ENCODE measurements around the gene KCNJ9. TPM values are rescaled to one million over a fixed set of nuclear protein-coding genes. Genes with fewer than 3 reads are reported as not detected.
A peak's percentile ranks its signal among the peaks of the same experiment; 100 is the strongest.

The KCNJ9 gene
- total and polyA plus RNA-seq, 10 of the 15 experiments (the other 5 are each of a cell fraction or from before 2014, with no cell fraction given), result 0.12 TPM; not detected in 9

DNA sequence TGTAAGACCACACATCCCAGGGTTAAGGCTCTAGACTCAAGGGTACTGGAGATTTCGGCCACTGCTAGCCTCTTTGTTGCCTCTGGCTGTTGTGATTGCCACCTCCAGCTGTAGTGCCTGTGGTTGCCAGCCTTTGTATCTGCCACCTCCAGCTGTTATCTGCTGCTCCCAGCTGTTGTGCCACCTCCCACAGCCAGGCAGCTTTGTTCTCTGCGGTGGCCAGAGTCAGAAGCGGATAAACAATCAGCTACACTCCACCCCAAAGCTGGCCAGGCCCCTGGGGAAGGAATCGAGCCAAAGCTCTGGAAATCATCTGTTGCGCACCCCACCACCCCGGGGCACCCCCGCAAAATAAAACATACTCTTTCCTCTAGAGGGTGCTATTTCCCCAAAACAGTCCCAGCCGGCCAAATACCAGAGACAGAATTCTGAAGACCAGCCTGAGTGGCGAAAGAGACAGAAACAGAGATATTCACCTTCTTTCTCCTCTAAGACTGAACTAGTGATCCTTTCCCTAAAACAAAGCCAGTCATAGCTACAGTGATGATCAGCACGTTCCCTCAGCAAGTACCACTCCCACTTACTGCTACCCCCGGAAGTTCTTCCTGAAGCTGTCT lies 34.7 kb upstream of the KCNJ9 start (continued):
- peak in 1 of 2 experiments; percentile 61; a peak in 1 of 3 replicates for TF ChIP-seq EGR1 (IDR thresholded peaks at IDR 0.05; ENCODE audit: borderline replicate concordance in 1 of 2, low read depth in 2 of 2, low read length in 2 of 2)

DNA sequence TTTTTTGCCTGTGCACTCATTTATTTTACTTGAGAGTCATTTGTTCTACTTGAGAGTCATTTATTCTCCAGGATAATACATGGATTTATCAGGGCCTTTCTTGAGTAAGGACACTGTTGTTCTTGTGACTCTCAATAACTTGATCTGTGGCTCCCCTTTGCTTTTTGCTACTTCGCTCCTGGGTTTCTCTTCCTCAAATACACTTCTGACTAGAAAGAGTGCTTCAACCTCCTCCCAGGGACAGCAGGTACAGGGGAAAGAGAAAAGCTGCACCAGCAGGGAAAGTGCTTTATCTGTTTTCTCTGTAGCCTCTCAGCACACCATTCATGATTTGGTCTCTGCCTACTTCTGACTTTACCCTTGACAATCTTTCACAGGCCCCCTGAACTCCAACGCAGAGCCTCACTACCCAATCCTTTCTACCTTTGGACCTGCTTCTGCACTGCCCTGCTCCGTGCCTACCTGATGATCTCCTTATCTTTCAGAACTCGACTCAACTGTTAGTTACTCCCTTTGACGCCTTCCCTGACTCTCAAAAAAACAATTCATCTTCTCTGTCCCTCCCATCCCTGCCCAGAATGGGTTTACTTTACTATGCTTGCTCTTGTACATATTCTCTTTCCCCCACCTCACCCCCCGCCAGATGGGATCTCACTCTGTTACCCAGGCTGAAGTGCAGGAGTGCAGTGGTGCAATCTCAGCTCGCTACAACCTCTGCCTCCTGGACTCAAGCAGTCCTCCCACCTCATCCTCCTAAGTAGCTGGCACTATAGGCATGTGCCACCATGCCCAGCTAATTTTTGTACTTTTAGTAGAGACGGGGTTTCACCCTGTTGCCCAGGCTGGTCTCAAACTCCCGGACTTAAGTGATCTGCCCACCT lies 34.0 kb upstream of the KCNJ9 start:
- CTCF ChIA-PET, result interaction anchor here (0.6 to 49.8 kb wide), 21 partner anchors 7 to 1037 kb away, joined by 3 to 1035 read pairs (median 13); partner anchors contain the start of genes IGSF8, KCNJ10, KCNJ9 and PIGM
- 42% methylated on average over 9 of the region's 9 CpGs for WGBS (ENCODE audit: insufficient coverage, insufficient replicate concordance, low lambda C conversion rate, missing lambda C conversion rate)
- DNase-seq (ENCODE audit: low read depth, low spot score), result no peak
- Histone ChIP-seq H3K4me2 (ENCODE audit: control insufficient read depth, insufficient read depth) (peak overlapping the region; percentile 53), H3K79me2 (ENCODE audit: control insufficient read depth, insufficient read depth, low read length) (no peaks in the 10 kb centered on the region), H3K4me1 (ENCODE audit: control insufficient read depth, insufficient read depth, low read length) (peaks cover 11% of the 10 kb centered on the region), H3K9ac (ENCODE audit: control insufficient read depth, insufficient read depth, low read length) (no peak overlapping the region), H3K9me3 (replicated peaks; ENCODE audit: control insufficient read depth, insufficient read depth, low read length) (no peaks in the 10 kb centered on the region), H3K27ac (ENCODE audit: control insufficient read depth, insufficient read depth) (no peak overlapping the region), H3K4me3 (0 out of 2 replicates have a peak overlapping the region, but pooled peaks have one; percentile 16), H2AFZ (ENCODE audit: control insufficient read depth, low read depth, low read length) (peak overlapping the region; percentile 79), H3K27me3 (replicated peaks in 1 of 2; ENCODE audit: control insufficient read depth in 2 of 2, insufficient read depth in 2 of 2, low read length in 1 of 2) (peaks cover 1 to 2% of the 10 kb centered on the region in 2 experiments; a peak in 3 of 4 replicates), H3K36me3 (ENCODE audit: control insufficient read depth in 2 of 2, insufficient read depth in 2 of 2, low read length in 1 of 2) (no peaks in the 10 kb centered on the region), H4K20me1 (ENCODE audit: control insufficient read depth, insufficient read depth) (no peaks in the 10 kb centered on the region)
- ATAC-seq, result peak; percentile 77
- BruUV-seq (replicated peaks), result no TSS peak
- intact Hi-C loops (cut with micrococcal nuclease; ENCODE audit: unreplicated experiment) (loop anchor here (2.0 kb wide), 1 partner anchor 37 kb away; no protein-coding TSS in a partner anchor), in situ Hi-C loops (cut with MboI) (no loop called here)
- RAD21 ChIA-PET (ENCODE audit: unreplicated experiment), result interaction anchor here (0.9 to 3.0 kb wide), 15 partner anchors 10 to 205 kb away, joined by 3 to 50 read pairs (median 3); partner anchors contain the start of gene KCNJ9
- SMC1A ChIA-PET (ENCODE audit: uncharacterized antibody, unreplicated experiment), result interaction anchor here (1.3 to 6.5 kb wide), 11 partner anchors 10 to 329 kb away, joined by 3 to 89 read pairs (median 7); partner anchors contain the start of gene KCNJ9
- TF ChIP-seq SPI1 (IDR thresholded peaks at IDR 0.05; ENCODE audit: borderline replicate concordance, insufficient read depth, low read depth, low read length), result peak; percentile 56; the same call in 1 of the 2 replicates
- no peak for TF ChIP-seq STAT3 (IDR thresholded peaks at IDR 0.05; ENCODE audit: low read depth, low read length)
- TF ChIP-seq, protein P1, sequence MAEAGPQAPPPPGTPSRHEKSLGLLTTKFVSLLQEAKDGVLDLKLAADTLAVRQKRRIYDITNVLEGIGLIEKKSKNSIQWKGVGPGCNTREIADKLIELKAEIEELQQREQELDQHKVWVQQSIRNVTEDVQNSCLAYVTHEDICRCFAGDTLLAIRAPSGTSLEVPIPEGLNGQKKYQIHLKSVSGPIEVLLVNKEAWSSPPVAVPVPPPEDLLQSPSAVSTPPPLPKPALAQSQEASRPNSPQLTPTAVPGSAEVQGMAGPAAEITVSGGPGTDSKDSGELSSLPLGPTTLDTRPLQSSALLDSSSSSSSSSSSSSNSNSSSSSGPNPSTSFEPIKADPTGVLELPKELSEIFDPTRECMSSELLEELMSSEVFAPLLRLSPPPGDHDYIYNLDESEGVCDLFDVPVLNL (IDR thresholded peaks at IDR 0.05; ENCODE audit: low read depth, low read length), result no peak
- no peak for TF ChIP-seq ZNF622 (IDR thresholded peaks at IDR 0.05)
- no peak for TF ChIP-seq NFYB (IDR thresholded peaks at IDR 0.05; ENCODE audit: insufficient read depth, low read depth, low read length)
- TF ChIP-seq SMC3 (IDR thresholded peaks at IDR 0.05; ENCODE audit: borderline replicate concordance, low read length), result no peak
- TF ChIP-seq ASH2L (IDR thresholded peaks at IDR 0.05; ENCODE audit: borderline replicate concordance, low read depth), result no peak
- TF ChIP-seq RCOR1 (conservative IDR thresholded peaks at IDR 0.05; ENCODE audit: low read depth, low read length), result no peak
- no peak for TF ChIP-seq FOXM1 (IDR thresholded peaks at IDR 0.05; ENCODE audit: low read depth, low read length)
- POLR2A ChIA-PET, result interaction anchor here (0.6 to 2.0 kb wide), 4 partner anchors 16 to 242 kb away, joined by 4 to 9 read pairs (median 6); partner anchors contain the start of gene PIGM
- no peak for FAIRE-seq
